Neural progenitor cell (in vitro differentiated cells): ENCODE data around the gene MIB1. TPM values are rescaled to one million over a fixed set of nuclear protein-coding genes. Genes with fewer than 3 reads are reported as not detected.

Experiments
- DNase-seq: peaks from one replicate; pipeline ENCODE4 v3.0.0-alpha.2; 2016; ENCODE audit warnings: low spot score
- H2AFZ ChIP-seq: fragments of 200-600 bp; sonication (generic); replicated peaks from 2 replicates; pipeline ENCODE4 v1.6.1; 2016; ENCODE audit warnings: antibody characterized with exemption
- H3F3A ChIP-seq: fragments of 200-600 bp; sonication (generic); 2 replicates; pipeline ENCODE4 v1.6.1; 2016; ENCODE audit warnings: antibody characterized with exemption, low read depth
- H3K27ac ChIP-seq: fragments of 200-600 bp; sonication (generic); 2 replicates; pipeline ENCODE4 v1.5.1; 2016; ENCODE audit warnings: mild to moderate bottlenecking
- H3K27me3 ChIP-seq: fragments of 200-600 bp; sonication (generic); 2 replicates; pipeline ENCODE4 v1.6.1; 2016; ENCODE audit warnings: mild to moderate bottlenecking, moderate library complexity
- H3K36me3 ChIP-seq: fragments of 200-600 bp; sonication (generic); 2 replicates; pipeline ENCODE4 v1.5.1; 2016
- H3K4me1 ChIP-seq: fragments of 200-600 bp; sonication (generic); 2 replicates; pipeline ENCODE4 v1.6.1; 2016; ENCODE audit warnings: mixed run types
- H3K4me2 ChIP-seq: fragments of 200-600 bp; sonication (generic); 2 replicates; pipeline ENCODE4 v1.6.1; 2016
- H3K4me3 ChIP-seq: fragments of 200-600 bp; sonication (generic); 2 replicates; pipeline ENCODE4 v1.5.1; 2016
- H3K79me2 ChIP-seq: fragments of 200-600 bp; sonication (generic); 2 replicates; pipeline ENCODE4 v1.6.1; 2016; ENCODE audit warnings: low read depth
- H3K9ac ChIP-seq: fragments of 200-600 bp; sonication (generic); 2 replicates; pipeline ENCODE4 v1.6.1; 2016
- H3K9me3 ChIP-seq: fragments of 200-600 bp; sonication (generic); 2 replicates; pipeline ENCODE4 v1.5.1; 2016; ENCODE audit warnings: low read depth
- H4K20me1 ChIP-seq: fragments of 200-600 bp; sonication (generic); 2 replicates; pipeline ENCODE4 v1.6.1; 2016; ENCODE audit warnings: low read depth
- H3K27ac Mint-ChIP-seq: 3 replicates; pipeline ENCODE4 v1.8.0; 2021; ENCODE audit warnings: mixed read lengths
- H3K27me3 Mint-ChIP-seq: 2 replicates; pipeline ENCODE4 v1.8.0; 2022; ENCODE audit warnings: low read depth, mild to moderate bottlenecking, inconsistent platforms, moderate library complexity, mixed read lengths; ENCODE audit not compliant: insufficient read depth
- H3K36me3 Mint-ChIP-seq: 3 replicates; pipeline ENCODE4 v1.8.0; 2021; ENCODE audit warnings: mixed read lengths
- H3K4me1 Mint-ChIP-seq: 3 replicates; pipeline ENCODE4 v1.8.0; 2021; ENCODE audit warnings: mixed read lengths
- H3K4me3 Mint-ChIP-seq: 3 replicates; pipeline ENCODE4 v1.8.0; 2021; ENCODE audit warnings: mild to moderate bottlenecking, moderate library complexity, mixed read lengths
- H3K9me3 Mint-ChIP-seq: 3 replicates; pipeline ENCODE4 v1.8.0; 2020; ENCODE audit warnings: mixed read lengths
- EZH2 ChIP-seq: fragments of 200-600 bp; sonication (generic); IDR thresholded peaks from 2 replicates; pipeline ENCODE4 v1.6.1; 2017; ENCODE audit warnings: antibody characterized with exemption, mild to moderate bottlenecking, moderate library complexity
- EZH2phosphoT487 ChIP-seq: fragments of 200-600 bp; sonication (generic); IDR thresholded peaks from 2 replicates; pipeline ENCODE4 v1.6.1; 2017; ENCODE audit warnings: antibody characterized with exemption
- total RNA-seq: library from RNA; depleted of rRNA; stranded (reverse); fragments of >200 nt; gene quantifications from 2 replicates; pipeline ENCODE4 v1.2.3, GENCODE V29; 2015; ENCODE audit warnings: low replicate concordance
- TF ChIP-seq, protein P1 (sequence below): fragments of 200-600 bp; sonication (generic); IDR thresholded peaks from 2 replicates; pipeline ENCODE4 v1.5.1; 2017; ENCODE audit warnings: antibody characterized with exemption, mild to moderate bottlenecking

The MIB1 gene
- total RNA-seq, 1 donor from 2014 or later = 112 TPM

DNA sequence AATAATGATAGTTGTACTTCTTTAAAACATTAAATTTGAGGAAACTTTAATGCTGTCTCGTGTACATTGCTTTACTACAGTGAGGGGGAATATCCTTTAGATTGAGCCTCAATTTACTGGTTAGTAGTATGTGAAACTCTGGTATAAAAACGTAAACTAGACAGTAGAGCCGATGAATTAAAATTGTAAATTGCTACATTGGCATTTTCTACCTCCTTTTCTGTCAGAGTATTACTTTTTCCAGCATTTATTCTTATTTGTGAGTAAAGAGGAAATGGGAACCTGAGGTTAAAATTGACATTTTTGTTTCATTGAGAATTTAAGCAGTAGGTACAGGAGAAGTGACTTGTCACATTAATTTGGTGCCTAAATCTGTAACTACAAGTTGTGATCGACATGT is 128.2 kb downstream of the MIB1 start:
- no peak overlapping the region for H3K27ac ChIP-seq
- no peaks in the 10 kb centered on the region for H3K27me3 Mint-ChIP-seq
- H3K4me1 ChIP-seq = no peaks in the 10 kb centered on the region
- no peak overlapping the region for H2AFZ ChIP-seq
- no peaks in the 10 kb centered on the region for H3K79me2 ChIP-seq
- peaks cover 13% of the 10 kb centered on the region for H3K36me3 ChIP-seq
- no peak overlapping the region for H3K9ac ChIP-seq
- H3K27ac Mint-ChIP-seq = no peak overlapping the region
- H3K4me2 ChIP-seq = no peak overlapping the region
- TF ChIP-seq EZH2phosphoT487 (no peak), EZH2 (no peak)
- TF ChIP-seq, protein P1, sequence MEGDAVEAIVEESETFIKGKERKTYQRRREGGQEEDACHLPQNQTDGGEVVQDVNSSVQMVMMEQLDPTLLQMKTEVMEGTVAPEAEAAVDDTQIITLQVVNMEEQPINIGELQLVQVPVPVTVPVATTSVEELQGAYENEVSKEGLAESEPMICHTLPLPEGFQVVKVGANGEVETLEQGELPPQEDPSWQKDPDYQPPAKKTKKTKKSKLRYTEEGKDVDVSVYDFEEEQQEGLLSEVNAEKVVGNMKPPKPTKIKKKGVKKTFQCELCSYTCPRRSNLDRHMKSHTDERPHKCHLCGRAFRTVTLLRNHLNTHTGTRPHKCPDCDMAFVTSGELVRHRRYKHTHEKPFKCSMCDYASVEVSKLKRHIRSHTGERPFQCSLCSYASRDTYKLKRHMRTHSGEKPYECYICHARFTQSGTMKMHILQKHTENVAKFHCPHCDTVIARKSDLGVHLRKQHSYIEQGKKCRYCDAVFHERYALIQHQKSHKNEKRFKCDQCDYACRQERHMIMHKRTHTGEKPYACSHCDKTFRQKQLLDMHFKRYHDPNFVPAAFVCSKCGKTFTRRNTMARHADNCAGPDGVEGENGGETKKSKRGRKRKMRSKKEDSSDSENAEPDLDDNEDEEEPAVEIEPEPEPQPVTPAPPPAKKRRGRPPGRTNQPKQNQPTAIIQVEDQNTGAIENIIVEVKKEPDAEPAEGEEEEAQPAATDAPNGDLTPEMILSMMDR = no peak
- no peaks in the 10 kb centered on the region for H3F3A ChIP-seq
- no peak overlapping the region for H3K4me3 Mint-ChIP-seq
- no peaks in the 10 kb centered on the region for H3K27me3 ChIP-seq
- H3K36me3 Mint-ChIP-seq = peaks cover 14% of the 10 kb centered on the region
- no peaks in the 10 kb centered on the region for H3K9me3 ChIP-seq
- H3K4me3 ChIP-seq = no peak overlapping the region
- no peaks in the 10 kb centered on the region for H3K4me1 Mint-ChIP-seq
- no peaks in the 10 kb centered on the region for H4K20me1 ChIP-seq
- H3K9me3 Mint-ChIP-seq = peaks cover 4% of the 10 kb centered on the region
- DNase-seq = no peak

DNA sequence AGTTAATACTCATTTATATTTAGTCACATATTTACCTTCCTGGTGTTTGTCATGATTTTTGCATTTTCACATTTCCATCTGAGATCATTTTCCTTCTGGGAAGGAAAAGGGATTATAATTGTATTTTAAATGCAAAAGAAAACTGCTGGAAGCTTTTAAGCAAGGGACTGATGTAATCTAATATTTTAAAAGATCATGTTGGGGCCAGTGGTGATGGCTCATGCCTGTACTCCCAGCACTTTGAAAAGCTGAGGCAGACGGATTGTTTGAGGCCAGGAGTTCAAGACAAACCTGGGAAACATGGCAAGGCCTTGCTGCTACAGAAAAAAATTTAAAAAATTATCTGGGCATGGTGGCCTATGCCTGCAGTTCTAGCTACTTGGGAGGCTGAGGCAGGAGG is 149.0 kb downstream of the MIB1 start:
- Mint-ChIP-seq H3K4me1 (no peaks in the 10 kb centered on the region), H3K4me3 (no peak overlapping the region)

DNA sequence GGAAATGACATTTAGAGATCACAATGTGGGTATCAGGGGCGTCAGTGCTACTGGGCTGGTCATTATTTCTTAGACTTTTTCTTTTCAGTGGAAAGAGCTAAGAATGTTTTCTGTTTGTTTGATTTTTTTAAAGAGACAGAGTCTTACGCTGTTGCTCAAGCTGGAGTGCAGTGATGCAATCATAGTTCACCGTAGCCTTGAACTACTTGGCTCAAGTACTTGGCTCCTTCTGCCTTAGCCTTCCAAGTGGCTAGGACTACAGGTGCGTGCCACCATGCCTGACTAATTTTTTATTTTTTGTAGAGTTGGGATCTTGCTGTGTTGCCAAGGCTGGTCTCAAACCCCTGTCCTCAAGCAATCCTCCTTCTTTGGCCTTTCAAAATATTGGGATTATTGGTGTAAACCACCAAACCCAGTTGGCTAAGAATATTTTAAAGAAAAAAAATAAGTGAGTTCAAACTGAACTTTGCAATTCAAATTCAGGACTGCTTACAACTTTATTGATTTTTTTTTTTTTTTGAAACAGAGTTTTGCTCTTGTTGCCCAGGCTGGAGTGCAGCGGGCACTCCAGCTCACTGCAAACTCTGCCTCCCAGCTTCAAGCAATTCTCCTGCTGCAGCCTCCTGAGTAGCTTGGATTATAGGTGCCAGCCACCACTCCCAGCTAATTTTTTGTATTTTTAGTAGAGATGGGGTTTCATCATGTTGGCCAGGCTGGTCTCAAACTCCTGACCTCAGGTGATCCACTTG is 154.2 kb downstream of the MIB1 start:
- Mint-ChIP-seq H3K36me3 (no peaks in the 10 kb centered on the region), H3K4me1 (no peaks in the 10 kb centered on the region), H3K9me3 (peaks cover 4% of the 10 kb centered on the region), H3K27ac (no peak overlapping the region), H3K4me3 (no peak overlapping the region), H3K27me3 (peaks cover 5% of the 10 kb centered on the region)
- Histone ChIP-seq H3K4me1 (no peaks in the 10 kb centered on the region), H3K27ac (no peak overlapping the region), H2AFZ (no peak overlapping the region), H3K79me2 (no peaks in the 10 kb centered on the region), H3K27me3 (no peaks in the 10 kb centered on the region), H3K4me2 (no peak overlapping the region), H3K9me3 (no peaks in the 10 kb centered on the region), H3F3A (no peaks in the 10 kb centered on the region), H4K20me1 (no peaks in the 10 kb centered on the region), H3K4me3 (no peak overlapping the region), H3K36me3 (no peaks in the 10 kb centered on the region), H3K9ac (no peak overlapping the region)
- TF ChIP-seq, protein P1 = no peak
- no peak for TF ChIP-seq EZH2phosphoT487
- no peak for DNase-seq

More for the DNA sequence above, 149.0 kb downstream of the MIB1 start:
- Histone ChIP-seq H3K27ac (no peak overlapping the region), H2AFZ (no peak overlapping the region), H3K4me2 (no peak overlapping the region), H4K20me1 (no peaks in the 10 kb centered on the region), H3K27me3 (no peaks in the 10 kb centered on the region), H3K4me3 (no peak overlapping the region), H3K36me3 (no peaks in the 10 kb centered on the region), H3F3A (no peaks in the 10 kb centered on the region), H3K9me3 (no peaks in the 10 kb centered on the region), H3K79me2 (no peaks in the 10 kb centered on the region), H3K9ac (no peak overlapping the region), H3K4me1 (no peaks in the 10 kb centered on the region)
- H3K9me3 Mint-ChIP-seq = peaks cover 16% of the 10 kb centered on the region
- no peaks in the 10 kb centered on the region for H3K36me3 Mint-ChIP-seq
- no peak overlapping the region for H3K27ac Mint-ChIP-seq
- TF ChIP-seq EZH2phosphoT487 (no peak), EZH2 (no peak)
- TF ChIP-seq, protein P1 = no peak
- DNase-seq = no peak
- H3K27me3 Mint-ChIP-seq = peaks cover 2% of the 10 kb centered on the region
